HUDEP-2 (cell line): Measurements from ENCODE around the gene ITGA5.
A peak's percentile ranks its signal among the peaks of the same experiment; 100 is the strongest.

Experiments used
- DNase-seq, 76 experiments: peaks; one replicate each; lab custom pipeline; 2025; ENCODE audit not compliant: unreplicated experiment in 76 of 76; lab: John Stamatoyannopoulos, UW

The ITGA5 gene

GRCh38 chr12:54374562-54375258 lies 44.4 kb downstream of the ITGA5 start:
- DNase-seq: peak in 1 of 76 experiments; percentile 7

DNA sequence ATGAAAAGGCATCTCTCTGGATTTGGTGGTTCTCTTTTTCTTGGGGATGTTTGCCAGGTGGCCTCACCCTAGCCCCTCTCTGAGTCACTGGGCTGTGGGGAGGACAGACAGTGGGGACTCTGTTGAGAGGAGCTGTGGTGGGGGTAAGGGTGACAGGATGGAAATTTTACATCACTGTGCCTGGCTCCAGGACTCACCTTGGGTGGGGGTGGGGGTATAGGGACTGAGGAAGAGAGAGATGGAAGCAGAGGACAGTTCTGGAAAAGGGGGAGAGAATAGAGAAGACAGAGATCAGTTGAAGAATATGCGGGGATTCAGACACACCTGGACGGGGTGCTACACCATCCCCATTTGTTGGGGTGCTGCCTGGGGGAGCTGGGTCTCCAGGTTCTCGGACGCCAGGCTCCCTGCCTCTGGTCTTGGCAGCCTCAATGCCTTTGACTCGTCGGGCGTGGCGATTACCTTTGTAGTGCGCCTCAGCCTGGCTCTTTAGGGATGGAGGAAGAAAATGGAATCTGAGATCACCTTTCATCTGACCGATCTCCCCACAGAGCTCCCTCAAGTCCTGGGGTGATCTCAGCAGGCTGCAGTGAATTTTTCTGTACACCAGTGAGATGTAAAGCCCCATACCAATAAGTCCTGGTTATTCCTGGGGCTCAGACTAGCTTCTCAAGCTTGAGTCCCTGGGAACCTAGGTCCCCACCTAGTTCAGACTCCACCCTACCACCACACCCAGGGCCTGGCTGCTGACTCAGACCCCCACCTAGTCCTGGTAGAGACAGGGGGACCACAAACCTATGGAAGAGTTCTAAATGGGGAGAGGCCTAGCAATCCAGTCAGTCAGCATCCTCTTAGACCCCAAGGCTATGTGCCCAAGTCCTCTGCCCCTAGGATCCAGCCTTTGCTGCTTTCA lies 45.2 kb downstream of the ITGA5 start:
- DNase-seq: no peak

GRCh38 chr12:54372113-54372806 lies 46.8 kb downstream of the ITGA5 start:
- no peak for DNase-seq

GRCh38 chr12:54371328-54372112 lies 47.5 kb downstream of the ITGA5 start:
- no peak for DNase-seq

GRCh38 chr12:54370171-54370730 lies 48.8 kb downstream of the ITGA5 start:
- DNase-seq: peak in 62 of 76 experiments; percentile 7 to 79 (median 48)

GRCh38 chr12:54369597-54370131 lies 49.4 kb downstream of the ITGA5 start:
- no peak for DNase-seq

DNA sequence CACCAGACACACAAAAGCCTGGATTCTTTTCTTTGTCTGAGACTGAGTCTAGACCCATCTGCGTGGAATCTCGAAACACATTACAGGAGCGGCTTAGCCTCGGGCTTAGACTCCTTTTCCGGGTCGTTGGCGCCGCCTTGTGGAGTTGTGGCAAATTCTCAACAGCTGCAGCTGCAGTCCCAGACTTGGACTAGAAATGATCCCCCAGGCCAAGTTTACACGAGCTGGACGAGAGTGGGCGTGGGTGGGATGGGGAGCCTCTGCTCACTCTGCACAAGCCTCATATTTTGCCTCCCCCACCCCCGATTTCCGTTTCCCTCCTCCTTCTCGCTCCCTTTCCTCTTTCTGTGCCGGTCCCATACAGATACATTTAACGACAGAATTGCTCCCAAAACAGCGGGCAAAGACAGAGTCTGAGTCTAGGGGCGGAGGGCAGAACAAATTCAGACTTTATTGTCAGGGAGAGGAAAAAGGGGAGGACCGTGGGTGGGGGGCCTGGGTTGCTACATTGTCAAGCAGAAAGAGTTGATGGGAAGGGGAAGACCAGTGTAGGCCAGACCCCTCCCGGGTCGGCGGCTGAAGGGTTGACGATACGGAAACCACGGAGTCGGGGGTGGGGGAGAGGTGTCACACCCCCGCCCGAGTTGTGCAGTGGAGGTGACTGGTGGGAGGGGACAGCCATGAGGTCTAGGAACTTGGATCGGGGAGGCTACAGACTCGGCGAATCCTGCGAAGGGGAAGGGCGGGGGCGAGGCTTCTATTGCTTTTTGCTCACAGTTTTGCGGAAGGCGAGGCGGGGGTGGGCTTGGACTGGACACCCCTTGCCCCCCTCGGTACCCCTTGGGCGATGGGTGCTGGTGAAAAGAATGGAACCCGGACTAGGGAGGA lies 50.1 kb downstream of the ITGA5 start:
- peak in 72 of 76 experiments; percentile 21 to 90 (median 77) for DNase-seq

GRCh38 chr12:54368025-54368708 lies 50.9 kb downstream of the ITGA5 start:
- DNase-seq: no peak

- no peak for DNase-seq
These were observed 54.7 kb downstream of the ITGA5 start, which contains the start of gene GPR84 for GRCh38 chr12:54364413-54364812. TSS of gene GPR84 (minus strand) at chr12:54364486. CDS start at chr12:54363851, 635 bp downstream.

DNA sequence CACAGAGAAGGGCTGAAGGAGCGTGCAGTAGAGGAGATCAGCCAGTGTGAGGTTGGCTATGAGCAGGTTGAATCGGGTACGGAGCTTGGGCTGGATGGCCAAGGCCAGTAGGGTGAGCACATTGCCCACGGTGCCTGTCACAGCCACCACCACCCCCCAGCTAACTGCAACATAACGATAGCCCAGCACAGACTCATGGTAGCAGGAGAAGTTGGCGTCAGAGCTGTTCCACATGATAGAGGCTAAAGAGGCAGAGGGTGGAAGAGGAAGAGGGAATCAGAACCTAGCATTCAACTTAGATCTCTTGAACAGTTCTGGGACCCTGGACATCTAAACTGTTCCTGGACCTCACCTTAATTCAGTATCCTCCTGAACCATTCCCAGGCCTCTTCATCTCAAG lies 55.4 kb downstream of the ITGA5 start:
- no peak for DNase-seq

- DNase-seq: no peak
These were observed 56.0 kb downstream of the ITGA5 start for GRCh38 chr12:54363047-54363446.

- peak in 61 of 76 experiments; percentile 4 to 75 (median 49) for DNase-seq
These were observed 58.2 kb downstream of the ITGA5 start for GRCh38 chr12:54360717-54361456.

DNA sequence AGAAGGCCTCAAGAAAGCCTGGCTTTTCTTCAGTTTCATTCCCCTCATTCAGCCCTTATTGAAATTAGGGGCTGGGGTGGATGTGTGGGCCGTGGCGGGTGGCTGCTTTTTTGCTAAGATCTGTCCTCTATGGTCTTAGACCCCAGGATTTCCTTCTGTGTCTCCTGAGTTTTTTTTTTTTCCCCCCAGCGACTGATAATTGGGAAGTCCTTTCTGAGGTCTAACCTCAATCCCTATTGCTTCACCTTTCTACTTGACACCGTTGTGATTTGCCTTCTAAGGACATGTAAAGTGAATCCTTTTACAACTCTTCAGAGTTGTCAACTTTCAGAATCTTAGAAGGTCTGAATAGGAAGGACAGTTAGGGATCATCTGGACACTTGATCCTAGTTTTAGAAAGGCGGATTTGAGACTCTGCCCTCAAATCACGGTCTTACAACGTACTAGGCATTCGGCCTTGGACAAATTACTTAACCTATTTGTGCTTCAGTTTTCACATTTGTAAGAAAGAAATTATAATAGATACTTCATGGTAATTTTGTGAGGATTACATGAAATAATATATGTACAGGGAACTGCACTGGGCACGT lies 59.2 kb downstream of the ITGA5 start:
- DNase-seq: no peak

GRCh38 chr12:54358945-54359761 lies 59.9 kb downstream of the ITGA5 start:
- DNase-seq: peak in 75 of 76 experiments; percentile 20 to 93 (median 82)

DNA sequence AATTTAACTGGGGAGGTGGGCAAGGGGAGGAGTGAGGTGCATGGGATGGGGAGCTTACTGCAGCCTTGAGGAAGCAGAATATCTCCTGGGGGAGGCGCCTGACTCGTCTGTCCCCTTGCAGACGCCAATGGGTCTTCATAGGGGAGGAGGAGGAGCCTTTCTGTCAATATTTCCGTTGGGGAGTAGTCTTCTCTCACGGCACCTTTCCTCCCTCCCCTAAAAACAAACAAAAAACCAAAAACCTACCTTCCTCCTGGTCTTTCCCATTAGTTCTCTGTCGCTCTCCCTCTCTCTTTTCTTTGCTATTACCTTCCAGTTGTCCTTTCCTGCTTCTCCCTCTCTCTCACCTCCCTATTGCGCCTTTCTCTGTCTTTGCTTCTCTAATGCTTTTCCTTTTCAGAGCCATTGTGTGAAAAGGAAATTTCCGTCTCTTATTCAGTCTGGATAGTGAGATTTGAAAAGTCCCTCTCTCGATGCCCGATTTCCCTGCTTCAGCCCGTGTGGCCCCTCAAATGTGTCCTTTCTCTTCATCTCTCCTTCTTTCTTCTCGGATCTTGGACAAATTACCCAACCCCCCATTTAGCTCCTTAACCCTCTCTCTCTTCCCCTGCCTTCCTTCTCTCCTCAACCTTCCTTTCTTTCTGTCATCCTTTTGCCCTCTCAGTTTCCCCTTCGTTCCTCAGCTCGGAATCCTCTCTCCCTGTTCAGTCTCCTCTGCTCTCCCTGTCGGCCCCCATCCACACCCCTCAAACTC lies 60.7 kb downstream of the ITGA5 start:
- peak in 7 of 76 experiments; percentile 7 to 33 (median 20) for DNase-seq
